ENCODE data around the gene KPNB1. TPM values are rescaled to one million over a fixed set of nuclear protein-coding genes. Genes with fewer than 3 reads are reported as not detected.
"Not testable (repeated sequence)": the region's sequence is repeated elsewhere in the genome, so short reads cannot be mapped to it uniquely, and the experiment has no call there.

KPNB1 gene
- polyA plus RNA-seq, 10 donors, result 135 to 209 (median 166) TPM

GRCh38 chr17:47675380-47676198, 25.9 kb downstream of the KPNB1 start:
- no peak for DNase-seq

- DNase-seq, result no peak
These were observed 26.4 kb downstream of the KPNB1 start for GRCh38 chr17:47676199-47676472.

GRCh38 chr17:47676510-47677165, 26.9 kb downstream of the KPNB1 start:
- no peak for DNase-seq

GRCh38 chr17:47678196-47678595, 28.5 kb downstream of the KPNB1 start:
- no peak for DNase-seq

- no peak for DNase-seq
These were observed 32.4 kb downstream of the KPNB1 start for GRCh38 chr17:47682138-47682537.

- not testable (repeated sequence) for DNase-seq
These were observed 33.0 kb downstream of the KPNB1 start for GRCh38 chr17:47682727-47683126.

- no peak for DNase-seq
These were observed 34.3 kb downstream of the KPNB1 start for GRCh38 chr17:47684025-47684424.

- DNase-seq, result no peak
These were observed 34.9 kb downstream of the KPNB1 start for GRCh38 chr17:47684535-47685193.

- DNase-seq, result no peak
These were observed 36.0 kb downstream of the KPNB1 start for GRCh38 chr17:47685556-47686275.

GRCh38 chr17:47686276-47686635, 36.5 kb downstream of the KPNB1 start:
- no peak for DNase-seq

- DNase-seq, result no peak
These were observed 37.1 kb downstream of the KPNB1 start for GRCh38 chr17:47686664-47687327.

GRCh38 chr17:47687328-47687690, 37.6 kb downstream of the KPNB1 start:
- no peak for DNase-seq

GRCh38 chr17:47687748-47688147, 38.0 kb downstream of the KPNB1 start:
- no peak for DNase-seq

GRCh38 chr17:47690121-47690520, 40.4 kb downstream of the KPNB1 start:
- DNase-seq, result no peak

GRCh38 chr17:47692137-47692894, 42.6 kb downstream of the KPNB1 start:
- no peak for DNase-seq

GRCh38 chr17:47692895-47693730, 43.4 kb downstream of the KPNB1 start:
- DNase-seq, result no peak

- peak; percentile 72 to 93 (median 88) for DNase-seq
These were observed 44.2 kb downstream of the KPNB1 start, which contains the start of gene TBKBP1 for GRCh38 chr17:47693731-47694580. TSS of gene TBKBP1 (plus strand) at chr17:47694161. CDS start at chr17:47696113, 1,952 bp downstream.

- peak; percentile 40 to 86 (median 48) for DNase-seq
These were observed 45.1 kb downstream of the KPNB1 start for GRCh38 chr17:47694581-47695428.
